GM18868 (cell line): ENCODE data around the gene ACSF3.

ENCODE experiments used
- ATAC-seq: cut with Tn5 transposase; IDR thresholded peaks from one replicate; pipeline ENCODE4 v1.9.1; 2021; ENCODE audit warnings: mild to moderate bottlenecking, moderate library complexity; ENCODE audit not compliant: unreplicated experiment

ACSF3 gene

DNA sequence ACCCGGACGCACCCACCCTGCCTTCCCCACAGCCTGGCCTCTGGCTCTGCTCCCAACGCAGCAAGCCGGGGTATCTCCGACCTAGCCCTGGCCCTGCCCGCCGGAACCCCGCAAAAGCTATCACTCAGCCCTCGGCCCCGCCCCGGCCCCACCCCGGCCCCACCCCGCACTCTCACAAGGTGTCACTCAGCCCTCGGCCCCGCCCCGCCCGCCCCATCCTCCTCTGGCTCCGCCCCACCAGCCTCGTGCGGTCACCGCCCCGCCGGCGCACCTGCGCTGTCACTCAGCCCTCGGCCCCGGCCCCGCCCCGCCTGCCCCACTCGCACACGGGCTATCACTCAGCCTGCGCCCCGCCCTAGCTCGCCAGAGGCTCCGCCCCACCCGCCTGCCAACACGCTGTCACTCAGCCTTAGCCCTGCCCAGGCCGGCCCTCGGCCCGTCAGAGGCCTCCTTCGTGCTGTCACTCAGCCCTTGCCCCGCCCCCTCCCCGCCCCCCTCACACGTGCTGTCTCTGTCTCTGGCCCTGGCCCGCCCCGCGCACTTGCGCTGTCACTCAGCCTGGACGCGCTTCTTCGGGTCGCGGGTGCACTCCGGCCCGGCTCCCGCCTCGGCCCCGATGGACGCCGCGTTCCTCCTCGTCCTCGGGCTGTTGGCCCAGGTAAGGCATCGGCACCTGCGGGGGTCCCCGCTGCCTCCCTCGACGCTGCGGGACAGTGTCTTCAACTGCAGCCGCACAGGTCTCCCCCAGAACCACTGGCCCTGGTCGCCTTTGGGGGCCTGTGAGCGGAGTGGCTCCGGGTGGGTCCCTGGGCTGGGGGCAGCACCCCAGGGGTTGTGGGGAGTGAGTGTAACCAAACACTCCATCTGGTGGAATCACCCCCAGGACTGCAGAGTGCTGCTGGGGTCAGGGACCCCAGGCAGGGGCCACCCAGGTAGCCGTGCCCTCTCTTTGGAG, 77.8 kb downstream of the ACSF3 start, which contains the start of gene CDH15:
Gene CDH15 (plus strand): TSS at position 533 of the 955 bp plus-strand sequence. CDS start 84 bp downstream, at position 617.
- peak; percentile 90 for ATAC-seq

GRCh38 chr16:89172171-89172527, 78.5 kb downstream of the ACSF3 start:
- no peak for ATAC-seq

DNA sequence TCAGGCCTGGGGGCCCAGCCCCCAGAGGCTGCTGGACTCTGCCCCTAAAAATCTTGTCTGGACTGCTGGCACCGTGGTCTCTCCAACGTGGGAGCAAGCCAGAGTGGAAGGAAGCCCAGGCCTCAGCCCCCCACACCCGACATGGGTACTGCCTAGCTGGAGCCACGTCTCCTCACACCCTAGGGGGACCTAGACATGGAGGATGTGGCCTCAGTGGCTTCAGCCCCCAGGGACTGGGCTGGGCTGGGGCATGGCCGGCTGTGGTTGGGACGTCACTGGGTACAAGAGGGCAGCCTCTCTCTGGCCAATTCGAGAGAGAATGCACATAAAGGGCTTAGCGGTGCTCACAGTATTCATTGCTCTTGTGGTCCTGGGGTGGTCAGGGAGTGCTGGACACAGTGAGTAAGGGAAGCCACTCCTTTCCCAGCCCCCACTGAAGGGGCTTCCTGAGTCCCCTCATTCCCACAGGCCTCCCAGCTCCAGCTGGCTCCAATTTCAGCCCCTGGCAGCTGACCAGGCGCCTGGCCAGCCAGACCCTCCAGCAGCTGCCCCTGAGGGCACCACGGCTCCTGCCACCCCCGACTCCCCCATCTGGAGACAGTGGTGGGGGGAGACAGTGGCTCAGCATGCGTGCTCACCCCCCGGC, 79.0 kb downstream of the ACSF3 start:
- ATAC-seq, result no peak

DNA sequence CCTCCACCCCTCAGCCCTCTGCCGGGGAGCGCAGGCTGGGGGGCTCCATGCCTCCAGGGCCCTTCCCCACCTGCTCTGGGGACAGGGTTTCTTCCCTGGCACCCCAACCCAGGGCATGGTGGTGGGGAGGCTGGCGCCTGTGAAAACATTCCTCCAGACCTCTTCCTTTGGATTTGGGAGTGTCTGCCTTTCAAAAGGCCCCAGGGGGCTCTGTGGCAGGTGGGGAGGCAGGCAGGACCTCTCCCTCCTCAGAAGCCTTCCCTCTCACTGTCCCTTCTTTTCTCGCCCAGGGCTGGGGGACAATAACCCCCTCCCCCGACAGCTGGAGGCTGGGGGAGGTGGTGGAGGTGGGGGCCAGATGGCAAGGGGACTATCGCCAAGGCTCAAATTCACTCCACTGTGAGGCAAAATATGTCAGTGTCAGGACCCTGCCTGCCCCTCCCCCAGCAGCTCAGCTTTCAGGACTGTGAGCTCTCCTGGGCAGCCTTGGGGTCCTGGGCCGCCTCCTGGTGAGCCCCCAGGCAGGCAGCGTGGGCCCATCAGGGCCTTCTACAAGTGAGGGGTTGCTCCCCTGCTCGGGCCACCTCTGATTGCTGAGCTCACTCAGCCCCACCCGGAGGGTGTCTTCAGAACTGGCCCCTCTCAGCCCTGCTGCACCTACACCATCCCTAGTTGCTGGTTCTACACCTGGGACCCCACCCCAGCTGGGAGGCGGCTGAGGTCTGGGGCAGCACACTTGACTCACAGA, 79.7 kb downstream of the ACSF3 start:
- no peak for ATAC-seq

- ATAC-seq, result no peak
Observed at GRCh38 chr16:89174055-89174827, 80.6 kb downstream of the ACSF3 start.

DNA sequence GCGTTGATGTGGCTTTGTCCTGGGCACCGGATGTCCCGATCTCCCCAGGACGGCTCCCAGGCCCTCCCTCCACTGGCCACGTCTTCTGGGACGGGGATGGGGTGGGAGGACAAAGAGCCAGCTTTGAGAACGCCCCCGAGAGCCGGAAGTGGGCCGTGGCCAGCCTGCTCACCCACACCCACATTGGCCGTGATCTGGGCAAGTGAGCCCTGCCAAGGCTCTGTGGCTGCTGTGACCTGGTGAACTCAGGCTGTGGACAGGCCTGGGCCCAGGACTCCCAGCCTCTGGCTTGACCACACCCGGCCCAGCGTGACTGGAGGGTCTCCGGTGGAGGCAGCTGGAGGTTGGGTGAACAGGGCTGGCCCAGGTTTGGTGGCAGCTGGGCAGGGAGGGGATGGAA, 81.2 kb downstream of the ACSF3 start:
- ATAC-seq, result no peak

- ATAC-seq, result no peak
Observed at GRCh38 chr16:89175280-89176146, 81.9 kb downstream of the ACSF3 start.

DNA sequence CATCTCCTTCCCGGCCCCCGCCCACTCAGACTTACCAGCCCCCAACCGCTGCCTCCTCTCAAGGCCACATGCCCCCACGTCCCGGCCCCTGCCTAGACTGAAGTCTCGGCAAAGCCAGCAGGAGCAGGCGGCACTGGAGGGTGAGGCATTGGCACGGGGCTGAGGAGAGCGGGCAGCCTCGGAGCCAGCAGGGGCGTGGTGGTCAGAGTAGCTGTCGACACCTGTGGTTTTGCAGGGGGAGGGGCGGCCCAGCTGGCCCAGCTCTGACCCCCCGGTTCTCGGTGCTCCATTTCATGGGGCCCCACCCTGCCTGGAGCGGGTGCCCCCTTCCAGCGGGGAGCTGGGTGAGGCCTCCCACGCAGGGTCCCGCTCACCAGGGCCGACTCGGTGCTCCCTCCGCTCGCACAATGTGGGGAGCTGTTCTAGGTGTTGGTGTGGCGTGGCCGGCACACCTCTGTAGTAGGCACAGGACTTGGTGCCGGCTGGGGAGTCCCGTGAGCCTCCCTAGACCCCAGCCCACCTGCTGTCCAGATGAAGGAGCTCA, 82.6 kb downstream of the ACSF3 start:
- ATAC-seq, result no peak

DNA sequence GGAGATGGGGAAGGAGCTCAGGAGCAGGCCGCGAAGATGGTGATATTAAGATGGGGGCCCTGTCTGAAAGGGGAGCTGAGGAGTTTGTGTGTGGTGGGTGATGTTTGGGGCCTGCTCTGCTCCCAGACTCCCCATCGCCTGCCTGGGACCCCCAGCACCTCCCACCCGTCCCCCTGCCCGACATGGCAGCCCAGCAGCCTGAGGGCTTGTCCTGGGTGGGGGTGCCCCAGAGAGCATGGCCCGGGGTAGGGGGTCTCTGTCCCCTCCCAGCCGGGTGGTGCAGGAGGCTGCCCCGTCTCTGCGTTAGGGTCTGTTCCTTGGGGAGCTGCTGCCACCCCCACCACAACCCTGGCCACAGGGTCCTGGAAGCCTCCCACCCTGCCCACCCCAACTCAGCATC, 83.1 kb downstream of the ACSF3 start:
- ATAC-seq, result no peak

GRCh38 chr16:89177501-89177900, 83.8 kb downstream of the ACSF3 start:
- ATAC-seq, result no peak

GRCh38 chr16:89178453-89179147, 84.9 kb downstream of the ACSF3 start:
- ATAC-seq, result no peak

DNA sequence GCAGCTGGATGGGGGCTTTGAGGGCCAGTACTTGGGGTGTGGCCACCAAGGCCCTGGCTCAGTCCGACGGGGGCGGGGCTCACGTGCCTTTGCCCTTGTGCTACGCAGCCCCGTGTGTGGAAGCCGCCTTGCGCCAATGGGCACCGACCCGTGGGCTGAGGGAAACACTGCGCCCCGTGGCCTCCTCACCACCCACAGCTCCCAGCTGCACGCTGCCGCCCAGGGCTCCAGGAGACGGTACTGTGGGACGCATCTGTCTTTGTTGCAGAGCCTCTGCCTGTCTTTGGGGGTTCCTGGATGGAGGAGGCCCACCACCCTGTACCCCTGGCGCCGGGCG, 85.5 kb downstream of the ACSF3 start:
- ATAC-seq, result no peak

GRCh38 chr16:89179656-89180315, 86.1 kb downstream of the ACSF3 start:
- no peak for ATAC-seq

DNA sequence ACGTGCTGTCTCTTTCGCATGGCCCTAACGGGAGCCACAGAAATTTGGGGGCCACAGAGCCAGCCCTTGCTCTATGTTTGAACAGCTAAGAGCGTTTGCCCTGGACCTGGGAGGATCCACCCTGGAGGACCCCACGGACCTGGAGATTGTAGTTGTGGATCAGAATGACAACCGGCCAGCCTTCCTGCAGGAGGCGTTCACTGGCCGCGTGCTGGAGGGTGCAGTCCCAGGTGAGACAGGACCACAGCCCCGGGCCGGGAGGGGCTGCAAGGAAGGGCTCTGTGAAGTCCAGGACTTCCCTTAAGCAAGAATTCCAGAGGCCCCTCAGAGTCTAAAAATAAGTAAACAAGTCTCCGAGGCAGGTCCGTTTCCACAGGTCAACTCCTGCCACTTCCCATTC, 89.8 kb downstream of the ACSF3 start:
- ATAC-seq, result no peak

GRCh38 chr16:89183975-89184676, 90.5 kb downstream of the ACSF3 start:
- no peak for ATAC-seq

DNA sequence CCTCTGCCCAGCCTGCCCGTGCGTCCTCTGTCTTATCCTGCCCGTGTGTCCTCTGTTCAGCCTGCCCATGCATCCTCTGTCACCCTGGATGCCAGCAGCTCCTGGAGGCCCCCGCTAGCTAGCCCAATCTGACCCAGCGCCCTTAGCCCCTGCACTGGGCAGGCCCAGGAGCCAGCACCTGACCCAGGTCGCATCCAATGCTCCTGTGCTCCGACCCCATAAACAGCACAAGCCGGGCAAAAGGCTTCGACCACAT, 91.0 kb downstream of the ACSF3 start:
- ATAC-seq, result no peak

DNA sequence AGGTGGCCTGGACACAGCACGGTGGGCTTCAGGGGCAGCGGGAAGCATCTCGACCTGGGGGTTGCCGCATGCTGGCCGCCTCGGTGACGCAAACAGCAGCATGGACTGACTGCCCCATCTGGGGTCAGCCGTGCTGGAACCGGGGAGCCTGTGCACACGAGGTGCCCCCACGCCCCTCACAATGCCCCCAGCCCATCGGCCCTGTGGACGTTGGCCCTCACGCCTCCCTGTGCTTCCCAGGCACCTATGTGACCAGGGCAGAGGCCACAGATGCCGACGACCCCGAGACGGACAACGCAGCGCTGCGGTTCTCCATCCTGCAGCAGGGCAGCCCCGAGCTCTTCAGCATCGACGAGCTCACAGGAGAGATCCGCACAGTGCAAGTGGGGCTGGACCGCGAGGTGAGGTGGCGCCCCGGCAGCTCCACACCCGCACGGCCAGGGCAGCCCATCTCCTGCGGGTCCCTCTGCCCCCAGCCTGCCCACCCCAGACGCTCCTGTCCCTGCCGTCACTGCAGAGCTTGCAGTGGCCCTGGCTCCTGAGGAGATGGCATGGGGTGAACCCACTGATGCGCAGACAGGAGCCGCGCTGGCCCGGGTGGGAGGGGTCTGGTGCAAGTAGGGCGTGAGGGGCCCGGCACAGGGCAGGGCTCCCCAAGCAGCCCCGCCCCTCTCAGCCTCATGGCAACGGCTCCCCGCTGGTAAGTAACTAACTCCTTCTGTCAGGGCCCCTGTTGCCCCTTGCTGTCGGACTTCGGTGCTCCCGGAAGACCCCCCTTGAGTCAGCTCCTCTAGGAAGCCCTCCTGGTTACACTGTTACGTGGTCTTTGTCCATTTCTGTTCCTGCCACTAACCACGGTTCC, 91.5 kb downstream of the ACSF3 start:
- ATAC-seq, result no peak
